ENCODE results near the gene WDR35. TPM values are rescaled to one million over a fixed set of nuclear protein-coding genes. Genes with fewer than 3 reads are reported as not detected.
"Not testable (repeated sequence)": the region's sequence is repeated elsewhere in the genome, so short reads cannot be mapped to it uniquely, and the experiment has no call there.

Gene WDR35
- total RNA-seq, 1 donor from 2014 or later, result 6.4 TPM

- no peak for TF ChIP-seq CTCF (IDR thresholded peaks at IDR 0.05; ENCODE audit: partially characterized antibody, unreplicated experiment)
These were observed 108.5 kb downstream of the WDR35 start for GRCh38 chr2:19881221-19881907.

DNA sequence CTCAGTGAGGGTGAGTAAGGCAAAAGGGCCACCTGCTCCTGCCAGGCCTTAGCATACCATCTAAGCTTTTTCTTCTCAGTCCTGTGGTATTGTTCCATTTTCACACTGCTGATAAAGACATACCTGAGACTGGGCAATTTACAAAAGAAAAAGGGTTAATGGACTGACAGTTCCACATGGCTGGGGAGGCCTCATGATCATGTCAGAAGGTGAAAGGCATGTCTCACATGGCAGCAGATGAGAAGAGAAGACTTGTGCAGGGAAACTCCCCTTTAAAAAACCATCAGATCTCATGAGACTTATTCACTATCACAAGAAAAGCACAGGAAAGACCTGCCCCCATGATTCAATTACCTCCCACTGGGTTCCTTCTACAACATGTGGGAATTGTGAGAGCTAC lies 109.7 kb downstream of the WDR35 start:
- H3K36me3 Mint-ChIP-seq (ENCODE audit: unreplicated experiment); DNase-seq: not testable (repeated sequence)

More at GRCh38 chr2:19881221-19881907, 108.5 kb downstream of the WDR35 start:
- Mint-ChIP-seq H3K27ac (ENCODE audit: unreplicated experiment) (no peak overlapping the region), H3K27me3 (ENCODE audit: unreplicated experiment) (peaks cover 2% of the 10 kb centered on the region), H3K4me1 (ENCODE audit: low read depth, unreplicated experiment) (no peaks in the 10 kb centered on the region), H3K9me3 (ENCODE audit: unreplicated experiment) (peaks cover 2% of the 10 kb centered on the region), H3K36me3 (ENCODE audit: unreplicated experiment) (no peaks in the 10 kb centered on the region), H3K4me3 (ENCODE audit: unreplicated experiment) (no peak overlapping the region)
- no peak for DNase-seq

DNA sequence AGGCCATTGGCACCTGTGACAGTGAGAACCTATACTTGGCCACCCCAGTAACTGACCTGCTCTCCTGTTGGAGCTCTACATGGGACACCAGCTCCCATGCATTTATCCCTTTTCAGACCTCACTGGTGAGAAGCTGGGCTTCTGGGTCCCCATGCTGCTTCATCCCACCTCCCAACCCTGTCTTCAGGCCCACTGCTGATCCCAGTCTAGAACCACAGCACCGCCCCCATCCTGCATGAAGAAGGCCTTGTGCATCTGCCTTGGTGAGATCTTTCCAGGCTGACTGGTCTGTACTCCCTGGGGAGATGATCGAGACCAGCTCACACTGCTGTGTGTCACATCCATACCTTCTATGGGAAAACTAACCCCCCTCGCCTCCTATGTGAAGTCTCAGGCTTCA lies 110.8 kb downstream of the WDR35 start:
- Mint-ChIP-seq H3K27me3 (ENCODE audit: unreplicated experiment) (peaks cover under 1% of the 10 kb centered on the region), H3K9me3 (ENCODE audit: unreplicated experiment) (peaks cover 2% of the 10 kb centered on the region), H3K4me1 (ENCODE audit: low read depth, unreplicated experiment) (no peaks in the 10 kb centered on the region), H3K36me3 (ENCODE audit: unreplicated experiment) (no peaks in the 10 kb centered on the region), H3K4me3 (ENCODE audit: unreplicated experiment) (no peak overlapping the region), H3K27ac (ENCODE audit: unreplicated experiment) (no peak overlapping the region)
- no peak for DNase-seq
- no peak for TF ChIP-seq CTCF (IDR thresholded peaks at IDR 0.05; ENCODE audit: partially characterized antibody, unreplicated experiment)

More for the DNA sequence above, 109.7 kb downstream of the WDR35 start:
- H3K27me3 Mint-ChIP-seq (ENCODE audit: unreplicated experiment); H3K27ac Mint-ChIP-seq (ENCODE audit: unreplicated experiment); H3K4me3 Mint-ChIP-seq (ENCODE audit: unreplicated experiment); H3K4me1 Mint-ChIP-seq (ENCODE audit: low read depth, unreplicated experiment); H3K9me3 Mint-ChIP-seq (ENCODE audit: unreplicated experiment): not testable (repeated sequence)

DNA sequence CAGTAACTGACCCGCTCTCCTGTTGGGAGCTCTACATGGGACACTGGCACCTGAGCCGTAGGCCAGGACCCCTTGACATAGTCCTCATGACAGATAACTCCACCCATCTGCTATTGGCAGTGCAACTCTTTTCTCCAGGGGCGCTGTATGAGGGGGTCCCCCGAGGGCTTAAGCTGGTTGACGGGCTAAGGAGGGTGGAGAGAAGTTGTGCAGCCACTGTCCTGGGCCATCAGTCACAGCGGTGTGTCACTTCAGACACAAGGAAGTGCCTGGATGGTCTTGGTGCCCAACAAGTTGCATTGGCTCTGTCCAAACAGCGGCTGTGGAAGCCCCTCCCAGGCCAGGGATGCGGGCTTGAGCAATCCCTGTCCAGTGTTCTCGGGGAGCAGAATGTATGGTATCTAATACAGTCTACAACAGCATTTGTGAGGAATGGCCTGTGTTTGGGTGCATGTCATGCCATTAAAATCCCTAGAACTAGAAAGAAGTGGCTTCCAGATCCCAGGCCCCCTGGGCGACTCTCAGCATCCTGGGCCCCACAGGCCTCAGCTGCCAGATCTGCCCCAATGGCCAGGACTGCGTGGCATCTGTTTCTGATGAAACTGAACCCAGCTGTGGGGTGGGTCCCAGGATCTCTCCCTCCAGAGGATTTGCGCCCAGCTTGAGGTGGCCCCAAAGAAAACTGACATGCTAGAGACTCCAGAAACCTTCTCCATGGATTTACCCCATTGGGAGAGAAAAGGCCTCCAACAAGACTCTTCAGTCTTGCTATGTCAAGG lies 111.4 kb downstream of the WDR35 start:
- Mint-ChIP-seq H3K9me3 (ENCODE audit: unreplicated experiment) (peaks cover 2% of the 10 kb centered on the region), H3K4me3 (ENCODE audit: unreplicated experiment) (no peak overlapping the region), H3K27me3 (ENCODE audit: unreplicated experiment) (no peaks in the 10 kb centered on the region), H3K36me3 (ENCODE audit: unreplicated experiment) (no peaks in the 10 kb centered on the region), H3K4me1 (ENCODE audit: low read depth, unreplicated experiment) (no peaks in the 10 kb centered on the region), H3K27ac (ENCODE audit: unreplicated experiment) (no peak overlapping the region)
- no peak for TF ChIP-seq CTCF (IDR thresholded peaks at IDR 0.05; ENCODE audit: partially characterized antibody, unreplicated experiment)
- DNase-seq, result no peak

- DNase-seq, result no peak
- H3K36me3 Mint-ChIP-seq (ENCODE audit: unreplicated experiment), result no peaks in the 10 kb centered on the region
- no peaks in the 10 kb centered on the region for H3K4me1 Mint-ChIP-seq (ENCODE audit: low read depth, unreplicated experiment)
- peaks cover 2% of the 10 kb centered on the region for H3K9me3 Mint-ChIP-seq (ENCODE audit: unreplicated experiment)
- no peak for TF ChIP-seq CTCF (IDR thresholded peaks at IDR 0.05; ENCODE audit: partially characterized antibody, unreplicated experiment)
- H3K27ac Mint-ChIP-seq (ENCODE audit: unreplicated experiment), result no peak overlapping the region
- no peaks in the 10 kb centered on the region for H3K27me3 Mint-ChIP-seq (ENCODE audit: unreplicated experiment)
- H3K4me3 Mint-ChIP-seq (ENCODE audit: unreplicated experiment), result no peak overlapping the region
These were observed 113.2 kb downstream of the WDR35 start for GRCh38 chr2:19876751-19877150.
